PFSK-1 (cell line): Measurements from ENCODE around the gene IL20RA.

ENCODE experiments used
- POLR2AphosphoS5 ChIP-seq: IDR thresholded peaks from 2 replicates; pipeline ENCODE4 v1.6.1; 2012; ENCODE audit warnings: low read depth, mild to moderate bottlenecking, control low read depth, low read length, moderate library complexity
- SIN3A ChIP-seq: IDR thresholded peaks from 2 replicates; pipeline ENCODE4 v1.6.1; 2012; ENCODE audit warnings: mild to moderate bottlenecking, low read length, moderate library complexity, borderline replicate concordance; ENCODE audit not compliant: insufficient read depth
- TF ChIP-seq, protein P1 (sequence below), 2 experiments: IDR thresholded peaks; 2 replicates each; pipeline versions ENCODE4 v1.6.1 to v1.8.0; 2011 to 2012; ENCODE audit warnings: low read depth in 2 of 2, low read length in 2 of 2, control low read depth in 1 of 2, inconsistent platforms in 1 of 2, mild to moderate bottlenecking in 1 of 2, moderate library complexity in 1 of 2; ENCODE audit not compliant: insufficient read depth in 1 of 2

DNA sequence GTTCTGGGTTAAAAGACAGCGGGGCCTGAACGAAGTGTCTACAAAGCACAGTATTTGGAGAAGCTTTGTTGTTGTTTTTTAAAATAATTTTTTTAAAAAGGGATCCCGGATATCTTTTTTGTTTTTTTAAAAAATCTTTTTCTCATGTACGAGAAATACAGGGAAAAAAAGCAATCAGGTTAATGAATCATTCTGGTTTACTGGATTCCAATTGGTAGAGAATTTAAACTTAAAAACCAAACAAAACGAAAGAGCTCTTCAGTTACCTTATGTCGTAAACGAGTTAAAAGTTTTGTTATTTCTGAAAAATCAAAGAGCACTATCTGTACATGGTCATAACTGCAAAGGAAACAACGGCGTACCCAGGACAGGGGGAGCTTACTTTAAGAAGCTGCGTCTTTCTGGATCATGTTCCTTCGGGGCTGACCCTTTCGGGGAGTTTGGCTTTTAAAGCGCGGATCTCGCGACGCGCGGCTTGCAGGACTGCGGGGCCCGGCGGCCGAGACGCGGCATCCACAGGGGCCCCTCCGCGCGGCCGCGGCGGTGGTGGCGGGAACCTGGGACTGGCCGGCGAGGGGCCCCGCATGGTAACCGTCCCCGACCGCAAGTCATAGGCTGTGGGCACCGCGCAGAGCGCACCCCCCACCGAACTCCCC lies 927 bp downstream of the IL20RA start:
- TF ChIP-seq, protein P1, sequence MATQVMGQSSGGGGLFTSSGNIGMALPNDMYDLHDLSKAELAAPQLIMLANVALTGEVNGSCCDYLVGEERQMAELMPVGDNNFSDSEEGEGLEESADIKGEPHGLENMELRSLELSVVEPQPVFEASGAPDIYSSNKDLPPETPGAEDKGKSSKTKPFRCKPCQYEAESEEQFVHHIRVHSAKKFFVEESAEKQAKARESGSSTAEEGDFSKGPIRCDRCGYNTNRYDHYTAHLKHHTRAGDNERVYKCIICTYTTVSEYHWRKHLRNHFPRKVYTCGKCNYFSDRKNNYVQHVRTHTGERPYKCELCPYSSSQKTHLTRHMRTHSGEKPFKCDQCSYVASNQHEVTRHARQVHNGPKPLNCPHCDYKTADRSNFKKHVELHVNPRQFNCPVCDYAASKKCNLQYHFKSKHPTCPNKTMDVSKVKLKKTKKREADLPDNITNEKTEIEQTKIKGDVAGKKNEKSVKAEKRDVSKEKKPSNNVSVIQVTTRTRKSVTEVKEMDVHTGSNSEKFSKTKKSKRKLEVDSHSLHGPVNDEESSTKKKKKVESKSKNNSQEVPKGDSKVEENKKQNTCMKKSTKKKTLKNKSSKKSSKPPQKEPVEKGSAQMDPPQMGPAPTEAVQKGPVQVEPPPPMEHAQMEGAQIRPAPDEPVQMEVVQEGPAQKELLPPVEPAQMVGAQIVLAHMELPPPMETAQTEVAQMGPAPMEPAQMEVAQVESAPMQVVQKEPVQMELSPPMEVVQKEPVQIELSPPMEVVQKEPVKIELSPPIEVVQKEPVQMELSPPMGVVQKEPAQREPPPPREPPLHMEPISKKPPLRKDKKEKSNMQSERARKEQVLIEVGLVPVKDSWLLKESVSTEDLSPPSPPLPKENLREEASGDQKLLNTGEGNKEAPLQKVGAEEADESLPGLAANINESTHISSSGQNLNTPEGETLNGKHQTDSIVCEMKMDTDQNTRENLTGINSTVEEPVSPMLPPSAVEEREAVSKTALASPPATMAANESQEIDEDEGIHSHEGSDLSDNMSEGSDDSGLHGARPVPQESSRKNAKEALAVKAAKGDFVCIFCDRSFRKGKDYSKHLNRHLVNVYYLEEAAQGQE (IDR thresholded peaks at IDR 0.05; ENCODE audit: insufficient read depth in 1 of 2, low read depth in 2 of 2, low read length in 2 of 2): no peak
- no peak for TF ChIP-seq SIN3A
- TF ChIP-seq POLR2AphosphoS5: no peak
